ENCODE measurements around the gene GYS2.
A peak's percentile ranks its signal among the peaks of the same experiment; 100 is the strongest.

The GYS2 gene

GRCh38 chr12:21502872-21503271, 101.8 kb downstream of the GYS2 start:
- no peak for DNase-seq (ENCODE audit: low read depth)
- H3K4me3 ChIP-seq (ENCODE audit: low read depth, low read length) = peak overlapping the region; percentile 90; the same call in 1 of the 2 replicates
- no peak for TF ChIP-seq CTCF (IDR thresholded peaks at IDR 0.05; ENCODE audit: control insufficient read depth, extremely low read depth, insufficient read depth)

DNA sequence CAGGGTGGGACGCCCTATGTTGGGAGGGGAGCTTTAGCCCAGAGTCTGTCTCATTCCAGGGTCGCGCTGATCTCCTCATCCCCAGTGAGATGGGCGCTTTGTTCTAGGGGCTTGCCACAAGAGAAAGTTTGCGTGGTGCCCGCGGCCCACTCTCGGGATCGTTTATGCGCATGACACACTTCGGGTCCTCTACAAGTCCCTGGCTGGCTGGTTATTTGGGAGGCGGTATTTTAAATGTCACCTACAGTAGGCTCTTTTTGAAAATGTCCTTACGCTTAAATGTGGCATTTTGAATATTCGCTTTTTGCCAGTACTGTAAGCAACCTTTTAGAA, 102.5 kb downstream of the GYS2 start:
- no peak for DNase-seq (ENCODE audit: low read depth)
- no peak for TF ChIP-seq CTCF (IDR thresholded peaks at IDR 0.05; ENCODE audit: control insufficient read depth, extremely low read depth, insufficient read depth)
- H3K4me3 ChIP-seq (ENCODE audit: low read depth, low read length) = peak overlapping the region; percentile 90

GRCh38 chr12:21501258-21502163, 103.1 kb downstream of the GYS2 start, which contains the start of the genes GOLT1B and RECQL:
Gene GOLT1B (plus strand): TSS chr12:21501789. CDS start chr12:21501924, 135 bp downstream.
Gene RECQL (minus strand): TSS chr12:21501635. CDS start chr12:21499570, 2,065 bp downstream.
- DNase-seq (ENCODE audit: low read depth) = peak; percentile 97
- H3K4me3 ChIP-seq (ENCODE audit: low read depth, low read length) = peak within 1 kb of the TSS; percentile 90
- TF ChIP-seq CTCF (IDR thresholded peaks at IDR 0.05; ENCODE audit: control insufficient read depth, extremely low read depth, insufficient read depth) = no peak

- TF ChIP-seq CTCF (IDR thresholded peaks at IDR 0.05; ENCODE audit: control insufficient read depth, extremely low read depth, insufficient read depth) = no peak
- peak overlapping the region; percentile 90 for H3K4me3 ChIP-seq (ENCODE audit: low read depth, low read length)
- DNase-seq (ENCODE audit: low read depth) = no peak
Measured at GRCh38 chr12:21500786-21501257, 103.8 kb downstream of the GYS2 start.

DNA sequence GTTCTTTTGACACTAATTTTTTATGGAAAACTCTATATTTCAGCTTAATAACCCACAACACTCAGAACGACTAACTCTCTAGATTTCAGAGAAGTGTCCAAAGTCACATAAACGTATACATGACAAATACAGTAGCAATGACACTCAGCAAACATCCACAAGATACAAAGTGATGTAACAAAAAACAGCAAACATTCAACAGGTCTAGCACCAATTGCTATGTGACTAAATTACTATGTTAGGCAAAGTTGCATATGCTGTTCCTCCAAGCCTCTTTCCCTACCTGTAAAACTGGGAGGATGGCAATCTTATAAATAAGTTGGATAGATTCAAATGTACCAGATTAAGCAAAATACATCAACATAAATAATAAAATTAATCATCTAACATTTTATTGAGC, 104.9 kb downstream of the GYS2 start:
- H3K4me3 ChIP-seq (ENCODE audit: low read depth, low read length) = no peak overlapping the region
- no peak for DNase-seq (ENCODE audit: low read depth)
- no peak for TF ChIP-seq CTCF (IDR thresholded peaks at IDR 0.05; ENCODE audit: control insufficient read depth, extremely low read depth, insufficient read depth)

Measured in LNCaP clone FGC (cell line).